NAMALWA (cell line): ENCODE results near the gene GUCA1A.
"Not testable (repeated sequence)": the region's sequence is repeated elsewhere in the genome, so short reads cannot be mapped to it uniquely, and the experiment has no call there.

Experiments used
- DNase-seq: peaks from one replicate; pipeline ENCODE4 v3.0.0-alpha.2; 2015; ENCODE audit warnings: low spot score

Gene GUCA1A

DNA sequence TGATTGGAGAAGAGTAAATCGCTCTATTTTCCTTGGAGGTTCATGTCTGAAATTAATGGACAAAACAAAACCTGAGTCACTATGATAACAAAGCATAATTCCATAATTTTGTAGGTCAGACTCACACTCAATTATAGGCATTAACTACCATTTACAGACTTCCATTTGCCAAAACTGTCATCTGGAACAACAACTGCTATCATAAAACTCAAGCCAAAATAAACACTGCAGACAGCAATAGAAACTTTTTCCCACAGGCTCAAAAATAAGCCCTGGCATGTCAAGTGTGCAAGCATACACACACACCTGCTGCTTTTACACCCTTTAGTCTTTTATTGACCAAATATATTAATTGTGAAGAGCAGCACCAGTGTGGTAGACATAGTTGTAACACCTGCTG lies 37.4 kb downstream of the GUCA1A start:
- DNase-seq: no peak

DNA sequence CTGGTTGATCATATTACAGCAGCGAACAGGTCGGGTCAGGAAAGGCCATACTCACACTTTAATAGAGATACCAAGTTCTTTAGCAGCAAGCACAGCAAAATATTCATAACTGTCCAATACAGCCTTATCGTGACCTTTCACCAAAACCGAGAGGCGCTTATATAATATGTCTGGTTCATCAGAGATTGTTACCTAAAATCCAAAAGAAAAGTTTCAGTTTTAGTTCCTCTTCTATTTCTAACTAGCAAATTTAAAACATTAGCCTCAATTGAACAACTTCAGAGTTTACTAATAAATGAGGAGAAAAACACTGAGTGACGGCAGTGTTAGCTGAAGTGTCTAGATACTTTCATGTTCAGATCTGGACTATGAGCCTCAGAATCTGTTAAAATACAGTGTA lies 38.6 kb downstream of the GUCA1A start:
- no peak for DNase-seq

DNA sequence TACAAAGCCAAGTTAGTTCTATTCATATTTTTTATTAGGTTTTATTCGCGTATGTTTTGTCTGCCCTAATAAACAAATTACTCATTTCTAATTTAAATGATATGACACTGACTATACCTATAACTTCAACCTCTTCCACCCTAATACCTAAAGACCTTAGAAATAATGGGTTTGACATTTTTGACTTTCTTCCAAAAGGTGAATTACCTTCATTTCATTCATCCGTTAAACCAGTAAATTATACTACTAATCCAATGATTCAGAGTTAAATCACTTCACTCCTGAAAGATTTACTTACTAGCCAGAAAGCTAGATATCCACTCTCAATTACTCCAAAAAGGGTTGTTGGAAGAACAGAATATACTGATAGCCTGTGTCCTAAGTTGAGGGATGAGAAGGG lies 39.3 kb downstream of the GUCA1A start:
- DNase-seq: no peak

DNA sequence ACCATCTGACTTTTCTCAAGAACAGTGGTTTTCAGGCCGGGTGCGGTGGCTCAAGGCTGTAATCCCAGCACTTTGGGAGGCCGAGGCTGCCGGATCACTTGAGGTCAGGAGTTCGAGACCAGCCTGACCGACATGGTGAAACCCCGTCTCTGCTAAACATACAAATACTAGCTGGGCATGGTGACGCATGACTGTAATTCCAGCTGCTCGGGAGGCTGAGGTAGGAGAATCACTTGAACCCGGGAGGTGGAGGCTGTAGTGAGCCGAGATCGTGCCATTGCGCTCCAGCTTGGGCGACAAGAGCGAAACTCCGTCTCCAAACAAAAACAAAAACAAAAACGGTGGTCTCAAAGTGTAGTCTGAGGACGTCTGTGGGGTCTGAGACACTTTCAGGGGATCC lies 43.3 kb downstream of the GUCA1A start:
- DNase-seq: not testable (repeated sequence)

DNA sequence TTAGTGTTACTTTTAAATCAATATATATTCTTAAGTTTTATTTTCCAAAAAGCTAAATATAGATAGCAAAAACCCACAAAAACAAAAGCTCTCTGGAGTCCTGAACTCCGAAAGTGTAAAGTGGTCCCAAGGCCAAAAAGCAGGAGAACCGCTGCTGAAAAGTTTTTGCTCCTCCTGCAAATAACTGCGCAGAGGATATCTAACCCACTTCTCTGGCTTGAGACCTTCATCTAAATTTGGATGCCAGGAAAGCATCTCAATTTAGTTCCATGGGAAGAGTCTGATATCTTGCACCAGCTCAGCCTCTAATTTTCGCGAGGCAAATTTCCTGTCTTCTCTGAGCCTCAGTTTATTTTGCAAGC lies 44.0 kb downstream of the GUCA1A start:
- DNase-seq: peak; percentile 35

DNA sequence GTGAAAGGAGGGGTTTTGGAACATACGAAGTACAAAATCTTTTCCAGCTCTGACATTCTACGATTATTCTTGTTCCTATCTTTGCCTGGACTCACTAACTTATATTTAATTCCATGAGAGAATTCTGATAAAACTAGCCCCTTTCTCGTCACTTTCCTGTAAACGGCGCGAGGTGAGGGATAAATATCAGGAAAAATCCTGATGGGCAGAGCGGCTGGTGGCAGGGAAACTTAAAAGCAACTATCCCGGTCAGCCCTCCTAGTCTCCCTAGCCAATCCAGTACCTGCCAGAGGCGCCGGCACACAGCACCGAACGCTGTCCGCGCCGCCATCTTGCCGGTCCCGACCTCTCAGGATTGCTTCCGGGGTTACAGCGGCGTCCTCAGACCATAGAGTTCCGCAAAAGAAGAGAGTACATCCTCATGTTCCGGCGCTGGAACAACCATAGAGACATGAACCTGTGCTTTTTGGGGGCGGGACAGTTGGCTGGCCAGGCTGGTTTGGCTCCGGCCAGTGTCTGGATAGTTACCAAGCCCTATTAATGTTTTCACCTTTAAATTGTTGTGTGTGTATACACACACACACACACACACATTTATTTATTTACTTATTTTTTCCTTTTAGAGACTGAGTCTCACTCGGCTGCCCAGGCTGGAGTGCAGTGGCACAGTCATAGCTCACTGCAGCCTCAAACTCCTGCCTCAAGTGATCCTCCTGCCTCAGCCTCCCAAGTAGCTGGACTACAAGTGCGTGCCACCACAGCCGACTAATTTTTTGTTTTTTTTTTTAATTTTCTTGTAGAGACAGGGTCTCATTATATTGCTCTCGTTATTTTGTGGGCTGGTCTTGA lies 44.6 kb downstream of the GUCA1A start, which contains the start of gene MRPS10:
Gene MRPS10, minus strand, starts transcription at position 343 of the 849 bp plus-strand sequence. Its CDS starts 12 bp downstream, at position 331.
- DNase-seq: peak; percentile 96

DNA sequence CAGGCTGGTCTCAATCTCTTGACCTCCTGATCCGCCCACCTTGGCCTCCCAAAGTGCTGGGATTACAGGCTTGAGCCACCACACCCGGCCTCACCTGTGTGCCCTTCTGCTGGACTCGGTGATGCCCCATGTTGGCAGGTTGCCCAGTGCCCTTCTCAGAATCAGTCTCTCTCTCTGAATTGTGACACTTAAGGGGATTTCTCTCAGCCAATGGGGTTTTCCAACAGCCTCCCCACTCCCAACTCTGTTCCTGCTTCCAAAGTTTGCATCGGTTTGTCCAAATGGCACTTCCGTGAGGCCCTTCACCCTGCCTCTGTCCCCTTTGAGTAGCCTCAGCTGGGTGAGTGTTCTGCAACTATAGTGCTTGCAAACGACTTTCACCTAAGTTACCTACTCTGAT lies 47.6 kb downstream of the GUCA1A start:
- DNase-seq: no peak

DNA sequence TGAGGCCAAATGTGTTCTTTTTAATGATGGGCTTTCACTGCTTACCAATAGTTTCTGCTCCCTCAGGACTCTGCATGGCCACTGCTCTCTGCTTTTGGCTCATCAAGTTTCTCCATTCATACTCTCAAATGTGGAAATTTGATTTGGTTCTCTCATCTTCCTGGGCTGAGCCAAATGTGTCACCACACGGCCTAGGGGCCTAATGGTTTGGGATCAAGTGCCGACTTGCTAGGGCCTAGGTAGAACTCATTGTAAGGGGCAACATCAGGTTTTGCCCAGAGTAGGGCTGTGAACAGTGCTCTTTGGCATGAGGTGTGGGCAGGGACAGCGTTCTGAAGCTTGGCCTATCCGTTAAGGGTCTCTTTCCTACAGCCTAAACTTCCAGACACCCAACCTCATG lies 48.4 kb downstream of the GUCA1A start:
- DNase-seq: no peak

DNA sequence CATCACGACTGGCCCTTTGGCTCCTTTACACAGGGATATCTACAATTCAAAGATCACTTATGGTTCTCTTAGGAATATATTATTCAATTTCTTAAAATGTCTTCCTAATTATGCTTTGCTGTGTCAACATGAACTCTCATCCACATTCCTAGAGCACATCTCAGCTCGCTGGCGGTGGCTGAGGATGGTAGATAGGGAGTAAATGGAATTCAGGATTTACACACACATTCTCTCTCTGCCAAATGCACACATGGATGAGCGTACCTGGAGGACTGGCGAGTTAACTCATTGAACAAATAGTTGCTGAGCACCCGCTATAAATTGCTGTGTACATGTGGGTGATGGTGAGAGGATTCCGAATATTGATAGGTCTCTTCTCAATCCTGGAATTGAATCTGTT lies 49.3 kb downstream of the GUCA1A start:
- DNase-seq: no peak

DNA sequence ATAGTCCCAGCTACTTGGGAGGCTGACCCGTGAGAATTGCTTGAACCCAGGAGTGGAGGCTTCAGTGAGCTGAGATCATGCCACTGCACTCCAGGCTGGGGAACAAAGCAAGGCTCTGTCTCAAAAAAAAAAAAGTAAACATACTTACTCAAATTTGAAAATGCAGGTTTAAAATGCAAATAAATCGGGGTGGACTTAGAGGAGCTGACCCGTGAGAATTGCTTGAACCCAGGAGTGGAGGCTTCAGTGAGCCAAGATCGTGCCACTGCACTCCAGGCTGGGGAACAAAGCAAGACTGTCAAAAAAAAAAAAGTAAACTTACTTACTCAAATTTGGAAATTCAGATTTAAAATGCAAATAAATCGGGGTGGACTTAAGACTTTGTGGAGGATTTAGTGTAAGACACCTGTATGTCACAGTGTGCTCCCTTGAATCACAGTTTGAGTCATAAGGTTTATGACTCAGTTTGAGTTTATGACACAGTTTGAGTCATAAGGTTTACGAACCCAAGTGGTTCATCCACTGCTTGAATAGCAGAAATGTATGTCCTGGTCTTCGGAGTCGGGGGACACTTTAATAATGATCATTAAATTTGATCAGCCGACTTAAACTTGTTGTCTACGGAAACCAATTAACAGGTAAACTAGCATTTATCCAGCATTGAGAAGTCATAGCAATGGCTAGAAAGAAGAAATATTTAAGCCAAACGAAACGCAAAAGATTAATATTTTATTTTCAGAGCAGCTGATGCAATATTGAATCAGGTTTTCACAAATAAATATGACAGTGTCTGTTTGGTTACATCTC lies 51.3 kb downstream of the GUCA1A start:
- DNase-seq: peak; percentile 29

DNA sequence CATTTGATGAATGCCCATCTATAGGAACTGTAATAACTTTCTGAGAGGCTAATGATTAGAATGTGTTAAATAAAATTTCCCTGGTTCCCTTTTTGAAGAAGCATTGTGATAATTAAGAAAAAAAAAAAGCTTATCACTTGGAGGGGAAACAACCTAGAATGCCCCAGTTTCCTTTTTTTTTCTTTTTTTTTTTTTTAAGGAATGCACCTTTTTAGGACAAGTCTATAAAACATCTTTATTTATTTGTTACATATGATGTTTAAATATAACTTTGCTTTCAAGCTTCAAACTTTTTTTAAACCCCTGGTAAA lies 51.8 kb downstream of the GUCA1A start:
- no peak for DNase-seq

DNA sequence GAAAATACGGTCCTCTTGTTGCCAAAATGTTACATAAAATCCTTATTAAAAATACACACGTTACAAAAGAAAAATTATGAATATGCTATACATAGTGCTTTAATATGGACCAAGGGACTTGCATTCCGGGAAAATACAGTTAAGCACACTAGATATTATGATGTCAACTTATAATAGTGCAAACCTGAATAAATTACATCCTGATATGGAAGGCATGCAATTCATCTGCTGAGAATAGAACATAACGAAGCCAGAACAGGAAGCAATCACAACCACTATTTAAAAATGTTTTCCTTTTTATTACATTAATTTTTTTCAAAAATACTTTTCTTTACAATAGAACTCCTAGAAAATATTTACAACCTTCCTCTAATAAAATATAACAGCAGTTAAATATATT lies 52.3 kb downstream of the GUCA1A start:
- DNase-seq: no peak

DNA sequence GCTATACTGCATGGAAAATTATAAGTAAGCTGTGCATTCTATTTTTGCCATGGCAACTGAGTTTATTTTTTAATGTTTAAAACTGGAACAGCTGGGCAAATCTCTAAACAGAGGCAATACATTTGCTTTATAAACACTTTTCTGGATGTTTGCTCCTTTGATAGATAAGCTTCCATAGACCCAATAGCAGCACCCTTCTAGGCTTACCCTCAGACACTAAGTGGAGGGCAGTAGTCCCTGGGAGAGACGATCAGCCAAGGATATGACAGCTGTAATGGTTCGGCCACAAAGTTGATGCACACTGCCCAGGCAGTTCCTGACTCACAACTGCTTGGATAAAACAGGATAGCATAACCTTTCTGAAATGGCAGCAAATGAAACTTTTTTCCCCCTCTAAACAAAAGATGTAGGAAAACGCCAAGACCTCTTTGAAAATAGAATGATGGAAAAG lies 53.0 kb downstream of the GUCA1A start:
- DNase-seq: no peak

DNA sequence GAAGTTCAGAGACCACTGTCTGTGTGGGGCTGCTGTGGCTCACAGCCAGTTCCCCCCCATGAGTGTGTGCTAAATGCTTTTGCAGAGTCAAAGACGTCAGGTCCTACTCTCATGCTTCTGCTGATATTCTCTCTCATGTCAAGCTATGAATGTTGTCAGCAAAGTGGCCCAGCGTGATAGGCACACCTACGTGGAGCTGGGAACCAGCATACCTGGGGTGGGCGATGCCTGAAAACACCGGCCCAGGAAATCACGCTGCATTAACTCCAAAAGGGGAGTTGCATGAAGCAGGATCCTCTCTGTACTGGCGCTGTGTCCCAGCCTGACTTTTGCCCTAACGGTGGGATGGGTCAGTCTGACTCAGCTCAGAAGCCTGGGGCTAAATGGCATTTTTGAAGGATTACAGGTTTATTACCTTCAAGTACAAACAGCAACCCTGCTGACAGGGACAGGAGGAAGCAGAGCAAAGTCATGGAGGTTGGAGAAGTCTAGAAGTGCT lies 53.5 kb downstream of the GUCA1A start:
- no peak for DNase-seq

DNA sequence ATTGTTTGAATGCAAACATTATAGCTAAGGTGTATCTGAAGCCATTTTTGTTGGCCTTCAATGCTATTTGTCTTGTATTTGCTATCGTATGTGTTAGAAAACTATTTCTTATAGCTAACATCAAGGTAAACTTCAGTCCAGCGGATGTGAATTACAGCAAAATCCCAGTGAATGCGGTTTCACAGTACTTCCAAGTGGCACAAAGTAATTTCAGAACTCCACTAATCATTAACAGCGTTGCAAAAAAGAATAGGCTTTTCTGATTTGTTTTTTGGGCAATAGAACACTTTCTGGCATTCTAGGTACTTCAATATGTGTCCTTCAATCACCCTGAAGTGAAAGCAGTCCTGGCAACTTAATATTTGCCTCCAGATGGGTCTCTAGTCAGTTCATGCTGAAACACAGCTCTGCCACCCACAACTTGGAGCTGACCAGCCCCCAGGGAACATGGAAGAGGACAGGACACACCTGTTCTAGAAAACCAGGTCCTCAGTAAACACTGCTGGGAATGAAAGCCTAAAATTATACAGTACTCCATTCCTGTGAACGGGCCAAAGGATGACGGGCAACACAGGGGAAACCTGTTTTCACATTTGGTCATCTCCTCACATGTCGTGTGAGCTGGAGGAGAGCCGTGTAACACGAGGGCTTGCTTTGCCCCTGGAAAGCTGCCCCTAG lies 54.1 kb downstream of the GUCA1A start:
- DNase-seq: no peak

DNA sequence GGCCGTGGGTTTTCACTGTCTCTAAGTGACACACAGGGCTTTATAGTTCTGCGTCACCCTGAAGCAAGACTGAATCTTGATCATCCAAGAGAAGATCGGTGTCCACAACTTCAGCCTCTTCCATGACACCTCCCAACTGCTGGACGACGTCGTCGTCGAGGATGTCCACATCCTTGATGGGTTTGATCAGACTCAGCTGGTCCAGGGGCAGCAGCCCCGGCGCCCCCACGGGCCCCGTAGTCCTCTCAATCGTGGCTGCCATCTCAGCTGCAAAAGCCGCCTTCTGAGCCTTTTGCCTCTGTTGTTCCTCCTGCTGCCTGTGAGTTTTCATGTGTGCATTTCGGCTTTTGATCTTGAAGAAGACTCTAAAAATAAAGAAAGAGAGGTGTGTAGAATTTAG lies 55.1 kb downstream of the GUCA1A start:
- no peak for DNase-seq
